Urothelium cell line (cell line): Measurements from ENCODE around the gene NCBP2.

Source experiments
- DNase-seq: peaks from one replicate; pipeline ENCODE4 v3.0.0; 2011; ENCODE audit warnings: low spot score, mixed read lengths
- FAIRE-seq: peaks from 2 replicates; lab custom pipeline; 2011; peaks lifted over from hg19 to GRCh38; lab: Jason Lieb, UNC

Gene NCBP2

DNA sequence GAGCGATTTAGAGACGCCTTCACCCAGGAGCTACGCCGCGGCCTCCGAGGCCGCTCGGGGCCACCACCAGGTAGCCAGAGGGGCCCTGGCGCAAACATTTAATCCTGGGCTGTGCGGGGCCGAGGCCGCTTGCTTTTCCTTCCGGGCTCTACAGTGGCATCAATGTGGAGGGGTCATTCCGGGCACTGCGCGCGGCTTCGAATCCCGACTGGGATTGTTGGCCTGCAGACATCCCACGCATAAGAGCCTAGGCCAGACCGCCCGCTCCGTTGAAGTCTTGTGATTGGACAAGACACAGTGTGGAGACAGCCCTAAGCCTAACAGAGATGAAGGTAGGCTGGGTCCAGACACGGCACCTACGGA is 568 bp upstream of the NCBP2 start:
- FAIRE-seq (no peak), DNase-seq (no peak)

DNA sequence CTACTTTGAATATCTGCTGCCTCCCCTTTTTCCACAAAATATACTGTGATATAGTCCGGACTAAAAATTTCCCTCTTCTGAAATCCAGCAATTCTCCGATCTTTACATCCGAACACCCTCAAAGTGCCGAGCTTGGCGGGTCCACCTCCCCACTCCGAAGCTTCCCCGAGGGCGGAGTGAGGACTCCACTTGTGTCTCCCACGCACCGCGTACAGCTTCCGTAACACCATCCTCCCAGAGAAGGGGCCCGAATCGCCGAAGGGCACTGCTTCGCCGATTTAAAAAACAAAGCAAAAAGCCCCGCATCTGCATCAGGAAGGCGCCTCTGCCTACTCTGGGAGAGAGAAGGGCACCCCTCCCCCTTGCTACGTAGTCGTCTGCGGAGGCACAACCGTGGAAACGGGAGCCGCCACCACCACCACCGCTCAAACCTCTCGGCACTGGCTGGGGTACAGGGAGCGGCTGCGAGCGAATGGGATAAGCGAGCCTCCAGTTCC is 551 bp downstream of the NCBP2 start:
- FAIRE-seq (no peak), DNase-seq (peak; percentile 27)

DNA sequence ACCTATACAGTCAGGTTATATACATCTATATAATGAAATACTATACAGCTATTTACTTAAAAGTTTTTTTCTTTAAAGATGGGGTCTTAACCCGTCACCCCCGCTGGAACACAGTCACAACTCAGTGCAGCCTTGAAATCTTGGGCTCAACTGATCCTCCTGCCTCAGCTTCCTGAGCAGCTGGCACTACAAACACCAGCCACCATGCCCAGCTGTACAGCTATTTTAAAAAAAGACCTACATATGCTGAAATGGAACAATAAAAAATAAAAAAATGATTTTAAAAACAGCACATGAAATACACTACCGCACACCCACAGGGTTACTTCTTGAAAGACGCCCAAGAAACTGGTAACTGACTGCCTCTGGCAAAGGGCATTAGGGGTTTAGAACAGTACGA is 3.8 kb downstream of the NCBP2 start:
- FAIRE-seq (no peak), DNase-seq (no peak)

DNA sequence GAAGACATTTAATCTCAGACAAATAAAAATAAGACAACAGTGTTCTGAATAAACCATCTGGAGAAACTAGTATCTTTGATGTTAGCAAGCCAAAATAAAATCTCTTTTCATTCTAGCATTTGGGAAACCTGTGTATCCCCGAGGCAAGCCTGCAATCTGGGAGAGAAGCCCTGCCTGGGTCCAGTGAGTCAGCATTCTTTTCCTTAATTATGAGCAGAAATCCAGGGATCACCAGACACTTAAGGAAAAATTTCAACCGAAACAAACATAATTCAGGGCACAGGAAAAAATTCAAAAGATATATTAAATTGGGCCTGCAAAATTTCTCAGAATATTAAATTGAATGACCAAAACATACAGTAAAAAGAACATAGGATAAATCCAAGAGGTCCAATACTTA is 4.2 kb downstream of the NCBP2 start:
- no peak for FAIRE-seq

DNA sequence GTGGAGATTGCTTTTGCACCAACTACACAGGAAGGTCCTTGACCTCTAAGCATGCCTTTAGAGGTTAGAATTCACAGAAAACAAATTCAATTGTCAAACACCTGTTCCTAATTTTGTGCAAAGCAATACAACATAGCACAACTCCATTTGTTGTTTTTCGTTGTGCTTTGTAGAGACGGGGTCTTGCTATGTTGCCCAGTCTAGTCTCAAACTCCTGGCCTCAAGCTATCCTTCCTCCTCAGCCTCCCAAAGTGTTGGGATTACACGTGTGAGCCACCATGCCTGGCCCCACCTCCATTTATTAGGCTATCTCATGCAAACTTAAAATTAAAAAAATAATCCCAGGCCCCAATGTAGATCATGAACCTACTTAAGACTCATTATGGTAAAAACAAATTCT is 6.0 kb downstream of the NCBP2 start:
- DNase-seq = no peak
- FAIRE-seq = no peak

More for the DNA sequence above, 4.2 kb downstream of the NCBP2 start:
- DNase-seq = no peak

DNA sequence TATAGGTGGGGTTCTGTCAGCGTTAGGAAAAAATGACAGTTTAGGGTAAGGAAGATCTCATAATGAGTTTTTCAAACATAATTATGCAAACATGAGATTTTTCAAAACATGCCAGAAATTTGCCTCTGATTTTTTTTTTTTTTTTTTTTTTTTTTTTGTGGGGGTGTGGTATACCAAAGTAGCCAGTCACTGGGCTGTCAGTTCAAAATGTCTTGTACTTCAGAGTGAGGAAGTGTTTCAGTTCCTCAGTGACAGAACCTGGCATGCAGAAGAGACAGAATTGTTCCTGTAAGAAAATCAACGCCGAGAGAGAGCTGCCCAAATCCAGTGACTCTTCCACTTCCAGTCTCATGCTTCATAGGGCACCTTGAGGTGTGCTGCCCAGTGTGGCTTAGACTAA is 9.7 kb downstream of the NCBP2 start:
- DNase-seq = no peak
- FAIRE-seq = no peak

DNA sequence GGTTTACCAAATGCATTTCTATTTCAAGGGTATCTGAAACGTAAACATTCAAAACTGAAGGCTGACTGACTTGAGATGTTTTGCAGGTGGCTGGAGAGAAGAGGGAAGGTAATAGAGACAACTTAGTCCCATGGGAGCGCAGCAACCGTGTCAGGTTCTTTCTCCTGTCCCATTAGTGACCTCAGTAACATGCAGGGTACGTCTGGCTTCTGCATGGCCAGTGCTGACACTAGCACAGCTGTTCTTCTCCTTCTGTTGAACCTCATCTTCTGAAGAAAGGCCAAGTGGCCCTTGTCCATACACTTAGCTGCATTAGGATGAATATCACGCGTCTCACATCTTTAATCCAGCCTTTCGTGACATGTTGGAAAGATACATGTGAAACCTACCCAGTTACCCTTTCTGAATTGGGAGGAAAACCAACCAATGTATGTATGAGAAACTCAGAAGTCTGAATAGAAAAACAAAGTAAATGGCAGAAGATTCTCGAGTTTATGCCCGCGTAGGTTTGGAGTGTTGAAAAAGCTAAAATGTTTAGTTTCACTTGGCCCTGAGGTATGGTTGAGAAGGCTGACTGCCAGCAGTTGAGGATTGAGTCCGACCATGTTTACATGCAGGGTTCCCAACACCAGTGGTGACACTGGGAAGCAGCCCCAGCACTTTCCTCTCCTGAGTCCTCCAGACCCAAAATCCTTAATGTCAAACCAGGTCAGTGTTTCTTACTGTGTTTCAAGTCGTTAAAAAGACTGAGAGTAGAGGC is 10.3 kb downstream of the NCBP2 start:
- DNase-seq (no peak), FAIRE-seq (no peak)

DNA sequence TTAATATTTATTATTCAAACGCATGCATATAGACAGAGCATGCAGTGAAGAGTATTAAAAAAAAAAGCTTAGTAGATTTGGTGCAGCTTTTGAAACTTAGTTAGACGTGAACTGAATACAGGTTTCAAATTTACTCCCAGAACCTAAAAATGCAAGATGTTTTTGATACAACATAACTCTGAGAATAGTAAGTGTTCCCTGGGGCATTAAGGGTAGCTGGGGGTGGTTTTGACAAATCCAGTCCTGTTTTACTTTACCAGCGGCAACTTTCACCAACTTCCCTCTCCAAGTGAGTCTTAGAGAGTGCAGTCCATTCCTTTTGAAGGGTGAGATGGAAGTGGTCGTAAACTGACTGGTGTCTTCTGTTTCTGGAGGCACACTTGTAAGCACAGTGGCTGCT is 11.2 kb downstream of the NCBP2 start:
- FAIRE-seq (no peak), DNase-seq (no peak)

DNA sequence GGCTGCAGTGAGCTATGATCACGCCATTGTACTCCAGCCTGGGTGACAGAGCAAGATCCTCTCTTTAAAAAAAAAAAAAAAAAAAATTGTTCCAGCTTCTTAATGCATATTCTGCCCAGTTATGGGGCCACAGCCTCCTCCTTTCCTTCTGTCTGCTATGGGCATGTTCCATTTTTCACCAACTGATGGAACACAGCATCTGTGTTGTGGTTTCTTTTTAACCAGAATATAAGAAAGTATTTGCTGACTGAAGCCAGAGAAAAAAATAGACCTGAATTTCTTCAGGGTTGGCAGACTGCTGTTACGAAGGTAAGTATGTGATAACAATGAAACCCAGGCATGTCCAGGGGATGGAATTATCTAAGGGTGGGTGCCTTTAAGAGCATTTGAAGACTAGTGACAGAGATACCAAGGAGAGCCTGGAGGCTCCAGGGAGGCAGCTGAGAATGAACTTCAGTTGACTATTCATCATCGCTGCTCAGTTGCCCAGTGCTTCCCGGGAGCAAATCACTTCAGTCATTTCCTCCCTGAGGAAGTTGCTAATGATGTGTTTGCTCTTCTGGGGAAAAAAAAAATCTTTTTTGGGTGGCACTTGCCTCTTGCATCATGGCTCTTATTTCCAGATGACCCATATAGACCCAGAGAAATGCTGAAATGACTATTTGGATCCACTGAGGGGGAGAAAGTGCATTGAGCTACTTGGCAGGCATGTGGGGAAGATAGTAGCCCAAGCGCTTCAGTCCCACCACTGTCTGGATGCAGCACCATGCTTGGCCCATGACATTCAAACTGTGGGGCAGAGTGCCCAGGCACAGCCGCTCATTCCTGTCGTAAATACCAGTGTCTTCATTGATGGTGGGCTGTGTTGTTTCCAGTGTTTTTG is 14.5 kb downstream of the NCBP2 start:
- FAIRE-seq (no peak), DNase-seq (no peak)

DNA sequence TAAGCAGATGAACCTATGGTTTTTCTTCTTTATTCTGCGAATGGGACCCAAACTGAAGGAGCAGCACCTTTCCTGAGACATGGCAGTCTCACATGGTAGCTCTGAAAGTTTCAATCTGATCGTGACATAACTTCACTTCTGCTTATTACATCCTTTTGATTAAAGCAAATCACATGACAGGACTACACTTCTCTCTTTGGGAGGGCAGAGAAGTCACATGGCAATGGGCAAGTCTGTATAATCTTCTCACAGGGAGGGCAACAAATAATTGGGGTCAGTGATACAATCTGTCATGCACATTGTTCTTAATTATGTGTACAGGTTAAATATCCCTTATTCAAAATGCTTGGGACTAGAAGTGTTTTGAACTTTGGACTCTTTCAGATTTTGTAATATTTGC is 21.6 kb downstream of the NCBP2 start:
- DNase-seq (no peak), FAIRE-seq (no peak)

DNA sequence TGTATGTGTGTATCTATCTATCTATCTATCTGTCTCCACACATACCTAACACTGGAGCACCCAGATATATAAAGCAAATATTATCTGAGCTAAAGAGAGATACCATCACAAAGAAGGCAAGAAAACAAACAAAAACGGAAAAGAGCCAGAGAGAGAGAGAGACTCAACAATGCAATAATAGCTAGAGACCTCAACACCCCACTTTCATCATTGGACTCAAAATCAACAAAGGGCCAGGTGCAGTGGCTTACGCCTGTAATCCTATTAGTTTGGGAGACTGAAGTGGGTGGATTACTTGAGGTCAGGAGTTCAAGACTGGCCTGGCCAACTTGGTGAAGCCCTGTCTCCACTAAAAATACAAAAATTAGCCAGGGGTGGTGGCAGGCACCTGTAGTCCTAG is 23.4 kb downstream of the NCBP2 start:
- FAIRE-seq = no peak
- DNase-seq = no peak

DNA sequence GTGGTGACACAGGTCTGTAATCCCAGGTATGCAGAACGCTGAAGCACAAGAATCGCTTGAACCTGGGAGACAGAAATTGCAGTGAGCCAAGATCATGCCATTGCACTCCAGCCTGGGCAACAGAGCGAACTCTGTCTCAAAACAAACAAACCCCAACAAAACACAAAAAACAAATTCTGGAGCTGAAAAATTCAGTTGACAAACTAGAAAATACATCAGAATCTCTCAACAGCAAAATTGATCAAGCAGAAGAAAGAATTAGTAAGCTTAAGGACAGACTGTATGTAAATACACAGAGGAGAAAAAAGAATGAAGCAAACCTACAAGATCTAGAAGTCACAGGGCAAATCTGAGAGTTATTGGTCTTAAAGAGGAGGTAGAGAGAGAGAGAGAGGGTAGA is 25.3 kb downstream of the NCBP2 start:
- no peak for FAIRE-seq
- no peak for DNase-seq

DNA sequence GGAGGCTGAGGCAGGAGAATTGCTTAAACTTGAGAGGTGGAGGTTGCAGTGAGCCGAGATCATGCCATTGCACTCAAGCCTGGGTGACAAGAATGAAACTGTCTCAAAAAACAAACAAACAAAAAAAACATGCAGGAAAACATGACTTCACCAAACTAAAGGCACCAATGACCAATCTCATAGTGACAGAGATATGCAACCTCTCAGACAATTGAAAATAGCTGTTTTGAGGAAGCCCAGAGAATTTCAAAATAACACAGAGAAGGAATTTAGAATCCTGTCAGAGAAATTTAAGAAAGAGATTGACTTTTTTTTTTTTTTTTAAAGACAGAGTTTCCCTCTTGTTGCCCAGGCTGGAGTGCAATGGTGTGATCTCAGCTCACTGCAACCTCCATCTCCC is 26.1 kb downstream of the NCBP2 start:
- no peak for FAIRE-seq
- DNase-seq = no peak

DNA sequence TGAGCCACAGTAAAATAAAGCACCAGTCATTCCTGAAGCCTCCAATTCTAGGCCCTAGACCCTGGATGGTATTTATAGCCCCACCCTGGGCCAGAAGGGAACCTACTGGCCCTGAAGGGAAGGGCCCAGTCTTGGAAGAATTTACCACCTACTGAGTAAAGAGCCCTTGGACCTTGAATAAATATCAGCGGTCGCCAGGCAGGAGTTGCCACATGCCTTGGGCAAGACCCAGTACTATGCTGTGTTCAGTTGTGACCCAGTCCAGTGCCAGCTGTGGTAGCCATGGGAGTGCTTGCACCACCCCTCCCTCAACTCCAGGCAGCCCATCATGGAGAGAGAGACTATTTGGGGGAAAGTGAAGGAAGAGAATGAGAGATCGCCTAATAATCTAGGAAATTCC is 27.0 kb downstream of the NCBP2 start:
- FAIRE-seq = no peak

DNA sequence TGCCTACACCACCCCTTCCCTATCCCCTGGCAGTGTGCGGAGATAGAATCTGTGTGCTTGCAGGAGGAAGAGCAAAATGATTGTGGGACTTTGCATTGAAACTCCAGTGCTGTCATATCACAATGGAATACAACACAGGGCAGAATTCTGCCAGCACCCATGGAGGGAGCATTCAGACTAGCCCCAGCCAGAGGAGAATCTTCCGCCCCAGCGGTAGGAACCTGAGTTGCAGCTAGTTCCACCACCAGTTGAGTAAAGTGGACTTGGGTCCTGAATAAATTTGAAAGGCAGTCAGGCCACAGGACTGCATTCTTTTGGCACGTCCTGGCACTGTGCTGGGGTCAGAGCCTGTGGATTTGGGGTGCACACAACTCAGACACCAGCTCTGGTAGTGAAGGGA is 27.5 kb downstream of the NCBP2 start:
- no peak for FAIRE-seq
- DNase-seq = no peak

More for the DNA sequence above, 27.0 kb downstream of the NCBP2 start:
- DNase-seq = no peak

DNA sequence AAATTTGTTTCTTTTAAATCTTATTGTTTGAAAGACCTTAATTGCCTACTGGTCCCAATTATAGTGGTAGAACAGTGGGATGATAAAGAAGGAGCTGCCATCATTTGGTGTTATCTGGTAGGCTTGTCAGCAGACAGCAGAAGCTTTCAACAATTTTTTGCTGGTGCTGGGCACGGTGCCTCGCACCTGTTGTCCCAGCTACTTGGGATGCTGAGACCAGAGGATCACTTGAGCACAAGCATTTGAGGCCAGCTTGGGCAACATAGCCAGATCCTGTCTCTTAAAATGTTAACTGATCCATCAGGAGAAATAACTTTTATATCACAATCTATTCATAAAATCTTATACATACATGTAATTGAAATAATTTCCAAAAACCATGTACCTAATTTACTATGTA is 38.6 kb downstream of the NCBP2 start:
- DNase-seq (no peak), FAIRE-seq (no peak)

DNA sequence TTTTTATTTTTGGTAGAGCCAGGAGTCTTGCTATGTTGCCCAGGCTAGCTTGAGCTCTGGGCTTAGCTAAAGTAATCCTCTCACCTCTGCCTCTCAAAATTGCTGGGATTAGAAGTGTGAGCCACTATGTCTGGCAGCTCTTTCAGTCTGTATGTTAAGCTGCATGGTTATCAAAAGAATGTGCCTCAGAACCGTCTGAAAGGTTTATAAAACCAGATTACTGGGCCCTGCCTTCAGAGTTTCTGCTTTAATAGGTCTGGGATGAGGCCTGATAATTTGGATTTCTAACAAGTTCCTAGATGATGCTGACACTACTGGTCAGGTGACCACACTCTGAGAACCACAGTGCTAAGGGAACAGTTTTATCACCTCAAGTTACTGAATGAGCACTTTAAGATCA is 40.0 kb downstream of the NCBP2 start:
- DNase-seq = no peak
- FAIRE-seq = no peak

DNA sequence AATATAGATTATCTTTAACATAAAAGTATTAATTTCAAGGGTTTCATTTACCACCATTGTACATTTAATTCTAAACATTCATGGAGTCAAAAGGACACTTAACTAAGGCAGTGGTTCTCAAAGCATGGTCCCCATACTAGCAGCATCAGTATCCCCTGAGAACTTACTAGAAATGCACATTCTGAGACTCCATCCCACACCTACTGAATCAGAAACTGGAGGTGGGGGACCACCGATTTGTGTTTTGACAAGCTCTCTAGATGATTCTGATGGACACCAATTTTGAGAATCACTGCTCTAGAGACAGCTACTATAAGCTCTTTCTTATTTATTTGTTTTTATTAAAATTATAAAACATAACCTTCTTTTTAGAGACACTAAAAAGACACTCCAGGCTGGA is 40.6 kb downstream of the NCBP2 start:
- FAIRE-seq (no peak), DNase-seq (no peak)

DNA sequence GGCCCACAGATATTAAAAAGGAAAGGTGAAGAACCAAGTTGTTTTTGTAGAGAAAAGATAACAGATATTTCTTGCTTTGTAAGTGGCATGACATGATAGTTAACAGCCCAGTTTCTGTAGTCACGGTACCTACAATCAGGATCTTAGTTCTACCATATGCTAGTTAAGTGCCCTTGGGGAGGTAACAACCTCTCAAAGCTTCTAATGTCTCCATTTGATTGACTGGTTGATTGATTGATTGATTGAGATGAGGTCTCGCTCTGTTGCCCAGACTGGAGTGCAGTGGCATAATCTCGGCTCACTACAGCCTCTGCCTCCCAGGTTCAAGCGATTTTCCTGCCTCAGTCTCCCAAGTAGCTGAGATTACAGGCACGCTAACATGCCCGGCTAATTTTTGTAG is 46.1 kb downstream of the NCBP2 start:
- DNase-seq (no peak), FAIRE-seq (no peak)

DNA sequence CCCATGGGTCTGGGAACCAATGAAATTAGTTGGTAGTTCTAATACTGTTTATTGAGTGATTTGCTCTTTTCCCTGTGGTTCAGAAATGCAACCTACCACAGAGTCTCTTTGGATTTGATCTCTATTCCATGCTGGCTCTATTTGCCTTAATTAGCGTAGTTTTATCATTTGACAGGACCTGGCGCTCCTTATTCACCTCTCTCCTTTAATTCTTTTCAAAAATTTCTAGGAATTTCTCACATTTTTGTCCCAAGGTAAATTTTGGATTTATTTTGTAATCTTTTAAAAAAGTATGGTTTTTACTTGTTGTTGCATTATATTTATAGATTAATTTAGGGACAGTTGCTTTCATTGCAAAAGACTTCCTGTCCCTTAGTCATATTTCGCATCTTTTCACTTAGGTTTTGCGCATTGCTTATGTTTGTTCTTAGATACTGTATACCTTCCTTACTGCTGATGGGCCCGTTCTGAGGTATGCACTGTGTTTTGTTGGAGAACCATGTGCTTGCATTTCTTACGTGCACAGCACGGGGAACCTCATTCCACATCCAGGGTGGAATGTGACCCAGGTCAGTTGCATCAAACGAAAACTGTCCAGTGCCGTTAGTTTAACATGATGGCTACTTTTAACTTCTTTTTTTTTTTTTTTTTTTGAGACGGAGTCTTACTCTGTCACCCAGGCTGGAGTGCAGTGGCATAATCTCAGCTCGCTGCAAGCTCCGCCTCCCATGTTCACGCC is 47.6 kb downstream of the NCBP2 start:
- DNase-seq (no peak), FAIRE-seq (no peak)
